ENCODE data around the gene ARID1B.

DNA sequence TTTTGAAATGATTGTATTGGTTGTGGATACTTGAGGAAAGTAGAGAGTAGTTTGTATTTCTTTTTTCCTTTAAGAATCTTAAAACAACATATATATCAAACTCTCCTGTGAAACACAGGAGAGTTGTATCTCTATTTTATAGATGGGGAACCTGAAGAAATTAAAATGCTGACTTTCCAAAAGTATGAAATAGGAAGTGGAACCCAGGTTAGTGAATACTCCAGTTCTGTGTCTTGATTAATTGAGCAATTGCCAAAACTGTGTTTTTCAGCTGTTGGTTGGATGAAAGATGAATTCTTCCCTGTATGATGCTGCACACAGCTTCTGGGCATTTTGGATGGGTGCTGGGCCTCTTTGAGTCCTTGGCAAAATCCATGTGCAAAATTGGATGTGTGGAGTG is 86.3 kb downstream of the ARID1B start:
- TF ChIP-seq, protein P1, sequence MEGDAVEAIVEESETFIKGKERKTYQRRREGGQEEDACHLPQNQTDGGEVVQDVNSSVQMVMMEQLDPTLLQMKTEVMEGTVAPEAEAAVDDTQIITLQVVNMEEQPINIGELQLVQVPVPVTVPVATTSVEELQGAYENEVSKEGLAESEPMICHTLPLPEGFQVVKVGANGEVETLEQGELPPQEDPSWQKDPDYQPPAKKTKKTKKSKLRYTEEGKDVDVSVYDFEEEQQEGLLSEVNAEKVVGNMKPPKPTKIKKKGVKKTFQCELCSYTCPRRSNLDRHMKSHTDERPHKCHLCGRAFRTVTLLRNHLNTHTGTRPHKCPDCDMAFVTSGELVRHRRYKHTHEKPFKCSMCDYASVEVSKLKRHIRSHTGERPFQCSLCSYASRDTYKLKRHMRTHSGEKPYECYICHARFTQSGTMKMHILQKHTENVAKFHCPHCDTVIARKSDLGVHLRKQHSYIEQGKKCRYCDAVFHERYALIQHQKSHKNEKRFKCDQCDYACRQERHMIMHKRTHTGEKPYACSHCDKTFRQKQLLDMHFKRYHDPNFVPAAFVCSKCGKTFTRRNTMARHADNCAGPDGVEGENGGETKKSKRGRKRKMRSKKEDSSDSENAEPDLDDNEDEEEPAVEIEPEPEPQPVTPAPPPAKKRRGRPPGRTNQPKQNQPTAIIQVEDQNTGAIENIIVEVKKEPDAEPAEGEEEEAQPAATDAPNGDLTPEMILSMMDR (IDR thresholded peaks at IDR 0.05; ENCODE audit: low read depth, low read length, missing input control) = no peak
- TF ChIP-seq YY1 (IDR thresholded peaks at IDR 0.05) = no peak
- TF ChIP-seq TAF1 (conservative IDR thresholded peaks at IDR 0.05) = no peak

Data from liver (tissue), 3 donors.